ENCODE data around the gene FOXN3. TPM values are rescaled to one million over a fixed set of nuclear protein-coding genes. Genes with fewer than 3 reads are reported as not detected.

FOXN3 gene
- total RNA-seq, 4 donors from 2014 or later = 66.1 to 130 (median 109) TPM

DNA sequence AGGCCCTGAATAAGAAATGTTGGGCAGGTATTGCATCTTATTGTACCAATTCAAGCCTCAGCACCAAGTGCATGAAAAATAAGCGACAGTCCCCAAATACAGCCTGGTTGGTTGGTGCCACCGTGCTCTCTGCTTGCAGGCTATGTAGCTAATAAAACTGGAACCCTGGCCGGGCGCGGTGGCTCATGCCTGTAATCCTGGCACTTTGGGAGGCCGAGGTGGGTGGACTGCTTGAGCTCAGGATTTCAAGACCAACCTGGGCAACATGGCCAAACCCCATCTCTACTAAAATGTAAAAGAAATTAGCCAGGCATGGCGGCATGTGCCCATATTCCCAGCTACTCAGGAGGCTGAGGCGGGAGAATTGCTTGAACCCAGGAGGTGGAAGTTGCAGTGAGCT, 25.5 kb downstream of the FOXN3 start:
- no peak for TF ChIP-seq POLR2AphosphoS5 (IDR thresholded peaks at IDR 0.05)
- no peak for TF ChIP-seq POLR2A (IDR thresholded peaks at IDR 0.05)
- TF ChIP-seq EP300 (IDR thresholded peaks at IDR 0.05; ENCODE audit: low read depth) = no peak
- TF ChIP-seq, protein P1, sequence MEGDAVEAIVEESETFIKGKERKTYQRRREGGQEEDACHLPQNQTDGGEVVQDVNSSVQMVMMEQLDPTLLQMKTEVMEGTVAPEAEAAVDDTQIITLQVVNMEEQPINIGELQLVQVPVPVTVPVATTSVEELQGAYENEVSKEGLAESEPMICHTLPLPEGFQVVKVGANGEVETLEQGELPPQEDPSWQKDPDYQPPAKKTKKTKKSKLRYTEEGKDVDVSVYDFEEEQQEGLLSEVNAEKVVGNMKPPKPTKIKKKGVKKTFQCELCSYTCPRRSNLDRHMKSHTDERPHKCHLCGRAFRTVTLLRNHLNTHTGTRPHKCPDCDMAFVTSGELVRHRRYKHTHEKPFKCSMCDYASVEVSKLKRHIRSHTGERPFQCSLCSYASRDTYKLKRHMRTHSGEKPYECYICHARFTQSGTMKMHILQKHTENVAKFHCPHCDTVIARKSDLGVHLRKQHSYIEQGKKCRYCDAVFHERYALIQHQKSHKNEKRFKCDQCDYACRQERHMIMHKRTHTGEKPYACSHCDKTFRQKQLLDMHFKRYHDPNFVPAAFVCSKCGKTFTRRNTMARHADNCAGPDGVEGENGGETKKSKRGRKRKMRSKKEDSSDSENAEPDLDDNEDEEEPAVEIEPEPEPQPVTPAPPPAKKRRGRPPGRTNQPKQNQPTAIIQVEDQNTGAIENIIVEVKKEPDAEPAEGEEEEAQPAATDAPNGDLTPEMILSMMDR (IDR thresholded peaks at IDR 0.05) = no peak
- Histone ChIP-seq H3K9me3 (no peaks in the 10 kb centered on the region), H3K4me1 (peaks cover 0 to 16% (median 13%) of the 10 kb centered on the region in 4 donors), H3K36me3 (no peaks in the 10 kb centered on the region), H3K27me3 (no peaks in the 10 kb centered on the region), H3K4me3 (no peak overlapping the region), H3K27ac (no peak overlapping the region)
- DNase-seq = no peak
- intact Hi-C loops (cut with DNase I; ENCODE audit: low total_unique reads) = no loop called here
- in situ Hi-C loops (cut with MboI; ENCODE audit: low pct_ligation_motif_present in 1 of 4, low pct_unique_long_range_greater_than_20kb in 1 of 4, low sequenced_read_pairs in 3 of 4) = loop anchor here in 2 of 4 donors (25.0 kb wide), 2 partner anchors 354 to 521 kb away; no protein-coding TSS in a partner anchor
- 83% methylated on average over 8 of the region's 8 CpGs; no CpG with 5 or more reads in 1 of the 2 donors for WGBS, 2 donors (ENCODE audit: low coverage in 1 of 2)

DNA sequence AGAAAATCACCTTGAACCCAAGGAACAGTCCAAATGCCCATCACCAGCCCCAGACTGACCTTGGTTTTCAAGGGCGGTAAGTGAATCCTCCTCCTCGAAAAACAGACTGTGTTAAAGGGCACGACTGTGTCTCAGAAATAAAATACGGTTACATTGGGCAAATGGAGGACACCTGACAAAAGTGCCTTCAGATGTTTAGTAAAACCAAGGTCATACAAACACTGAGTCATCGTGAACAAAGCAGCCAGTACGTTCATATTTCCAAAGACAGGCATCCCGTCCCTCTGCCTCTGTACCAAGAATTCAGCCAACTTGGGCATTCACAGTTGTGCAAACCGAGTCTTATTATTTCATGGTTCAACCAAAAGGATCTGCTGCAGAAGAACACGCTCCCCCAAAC, 25.9 kb downstream of the FOXN3 start:
- WGBS, 2 donors (ENCODE audit: low coverage in 1 of 2) = 86 to 88% methylated on average over 9 of the region's 9 CpGs
- H3K36me3 ChIP-seq = no peaks in the 10 kb centered on the region
- in situ Hi-C loops (cut with MboI; ENCODE audit: low pct_ligation_motif_present in 1 of 4, low pct_unique_long_range_greater_than_20kb in 1 of 4, low sequenced_read_pairs in 3 of 4) = loop anchor here in 2 of 4 donors (25.0 kb wide), 2 partner anchors 354 to 521 kb away; no protein-coding TSS in a partner anchor
- TF ChIP-seq POLR2A (IDR thresholded peaks at IDR 0.05) = no peak
- TF ChIP-seq, protein P1 (IDR thresholded peaks at IDR 0.05) = no peak
- TF ChIP-seq EP300 (IDR thresholded peaks at IDR 0.05; ENCODE audit: low read depth) = no peak
- no peak for TF ChIP-seq POLR2AphosphoS5 (IDR thresholded peaks at IDR 0.05)
- H3K4me3 ChIP-seq = no peak overlapping the region
- no peak overlapping the region for H3K27ac ChIP-seq
- DNase-seq = no peak
- intact Hi-C loops (cut with DNase I; ENCODE audit: low total_unique reads) = no loop called here
- peaks cover 2 to 21% (median 17%) of the 10 kb centered on the region in 4 donors for H3K4me1 ChIP-seq
- no peaks in the 10 kb centered on the region for H3K9me3 ChIP-seq
- H3K27me3 ChIP-seq = no peaks in the 10 kb centered on the region

DNA sequence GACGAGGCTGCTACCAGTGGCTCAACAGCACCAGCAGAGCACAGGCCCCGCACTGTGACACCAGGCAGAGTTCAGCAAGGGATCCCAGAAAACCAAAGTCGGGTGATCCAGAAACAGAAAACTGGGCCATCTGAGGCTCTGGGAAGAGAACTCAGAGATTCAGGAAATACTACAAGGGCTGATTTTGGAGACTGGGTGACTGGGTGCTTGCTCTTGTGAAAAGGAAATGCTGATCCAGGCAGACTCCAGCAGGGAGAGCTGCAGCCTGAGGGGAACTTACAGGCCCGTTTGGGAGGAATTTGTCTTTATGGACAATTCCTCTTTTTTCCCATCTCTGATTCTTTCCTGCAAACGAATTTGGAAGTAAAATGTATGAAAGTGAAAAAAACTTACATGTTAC, 28.2 kb downstream of the FOXN3 start:
- no peak for DNase-seq
- no peak for TF ChIP-seq POLR2A (IDR thresholded peaks at IDR 0.05)
- TF ChIP-seq POLR2AphosphoS5 (IDR thresholded peaks at IDR 0.05) = no peak
- no peak for TF ChIP-seq EP300 (IDR thresholded peaks at IDR 0.05; ENCODE audit: low read depth)
- TF ChIP-seq, protein P1 (IDR thresholded peaks at IDR 0.05) = no peak
- Histone ChIP-seq H3K9me3 (no peaks in the 10 kb centered on the region), H3K27me3 (no peaks in the 10 kb centered on the region), H3K4me3 (no peak overlapping the region), H3K27ac (no peak overlapping the region), H3K36me3 (no peaks in the 10 kb centered on the region), H3K4me1 (peaks cover 14 to 43% (median 22%) of the 10 kb centered on the region in 4 donors)
- intact Hi-C loops (cut with DNase I; ENCODE audit: low total_unique reads) (no loop called here), in situ Hi-C loops (cut with MboI; ENCODE audit: low pct_ligation_motif_present in 1 of 4, low pct_unique_long_range_greater_than_20kb in 1 of 4, low sequenced_read_pairs in 3 of 4) (loop anchor here in 2 of 4 donors (25.0 kb wide), 2 partner anchors 352 to 523 kb away; no protein-coding TSS in a partner anchor)
- 69 to 76% methylated on average over 5 of the region's 5 CpGs for WGBS, 2 donors (ENCODE audit: low coverage in 1 of 2)

DNA sequence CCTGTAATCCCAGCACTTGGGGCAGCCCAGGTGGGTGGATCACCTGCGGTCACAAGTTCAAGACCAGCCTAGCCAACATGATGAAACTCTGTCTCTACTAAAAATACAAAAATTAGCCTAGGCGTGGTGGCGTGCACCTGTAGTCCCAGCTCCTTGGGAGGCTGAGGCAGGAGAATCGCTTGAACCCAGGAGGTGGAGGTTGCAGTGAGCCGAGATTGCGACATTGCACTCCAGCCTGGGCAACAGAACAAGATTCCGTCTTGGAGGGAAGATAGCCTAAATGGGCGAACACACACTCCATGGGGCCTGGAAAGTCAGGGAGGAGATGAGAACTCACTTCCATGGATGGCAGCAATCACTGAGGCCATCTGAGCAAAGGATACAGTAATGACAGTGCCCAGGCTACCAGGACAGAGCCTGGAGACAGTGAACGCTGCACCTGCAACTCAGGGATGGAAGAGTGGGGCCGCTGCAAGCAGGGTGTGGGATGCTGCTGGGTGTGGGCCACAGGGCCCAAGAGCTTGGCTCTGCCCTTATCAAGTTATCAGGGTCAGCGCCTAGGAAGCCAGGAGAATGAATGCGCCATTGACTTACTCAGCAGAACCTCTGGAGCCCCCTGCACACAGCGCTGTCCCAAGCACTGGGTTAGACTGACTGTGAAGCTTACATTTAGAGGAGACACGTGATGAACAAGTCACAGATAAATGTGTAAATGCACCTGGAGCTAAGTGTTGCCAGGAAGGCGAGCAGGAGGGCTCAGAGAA, 28.9 kb downstream of the FOXN3 start:
- H3K9me3 ChIP-seq = no peaks in the 10 kb centered on the region
- intact Hi-C loops (cut with DNase I; ENCODE audit: low total_unique reads) (no loop called here), in situ Hi-C loops (cut with MboI; ENCODE audit: low pct_ligation_motif_present in 1 of 4, low pct_unique_long_range_greater_than_20kb in 1 of 4, low sequenced_read_pairs in 3 of 4) (loop anchor here in 2 of 4 donors (25.0 kb wide), 2 partner anchors 351 to 524 kb away; no protein-coding TSS in a partner anchor)
- H3K4me3 ChIP-seq = no peak overlapping the region
- TF ChIP-seq POLR2A (IDR thresholded peaks at IDR 0.05) = no peak
- no peak for TF ChIP-seq EP300 (IDR thresholded peaks at IDR 0.05; ENCODE audit: low read depth)
- TF ChIP-seq, protein P1 (IDR thresholded peaks at IDR 0.05) = no peak
- TF ChIP-seq POLR2AphosphoS5 (IDR thresholded peaks at IDR 0.05) = no peak
- WGBS, 2 donors (ENCODE audit: low coverage in 1 of 2) = 95% methylated on average over 14 of the region's 15 CpGs; no CpG with 5 or more reads in 1 of the 2 donors
- no peak overlapping the region for H3K27ac ChIP-seq
- H3K4me1 ChIP-seq = peaks cover 14 to 49% (median 22%) of the 10 kb centered on the region in 4 donors
- no peak for DNase-seq
- no peaks in the 10 kb centered on the region for H3K27me3 ChIP-seq
- no peaks in the 10 kb centered on the region for H3K36me3 ChIP-seq

All from transverse colon (tissue), 4 donors.